Measurements from ENCODE around the gene PHTF2.

PHTF2 gene

DNA sequence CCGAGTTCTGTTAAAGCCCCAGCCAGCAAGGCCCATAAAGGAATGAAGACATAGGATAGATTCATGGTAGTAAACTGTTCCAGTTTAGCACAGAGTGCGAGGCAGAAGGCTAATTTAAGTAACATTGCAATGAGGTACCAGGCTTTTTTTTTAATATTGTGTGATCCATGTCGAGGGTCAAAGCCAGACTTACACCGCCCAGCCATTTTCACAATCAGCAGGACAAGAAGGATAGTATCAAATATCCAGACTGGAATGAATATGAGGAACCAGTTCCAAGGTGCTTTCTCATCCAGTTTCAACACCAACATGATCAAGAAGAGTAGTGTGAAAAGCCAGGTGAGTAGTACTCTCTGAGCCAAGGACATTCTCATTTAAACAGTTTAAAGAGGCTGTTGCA, 4.6 kb upstream of the PHTF2 start:
- DNase-seq (ENCODE audit: low spot score) = no peak

GRCh38 chr7:77796109-77796508, 2.5 kb upstream of the PHTF2 start:
- no peak for DNase-seq (ENCODE audit: low spot score)

DNA sequence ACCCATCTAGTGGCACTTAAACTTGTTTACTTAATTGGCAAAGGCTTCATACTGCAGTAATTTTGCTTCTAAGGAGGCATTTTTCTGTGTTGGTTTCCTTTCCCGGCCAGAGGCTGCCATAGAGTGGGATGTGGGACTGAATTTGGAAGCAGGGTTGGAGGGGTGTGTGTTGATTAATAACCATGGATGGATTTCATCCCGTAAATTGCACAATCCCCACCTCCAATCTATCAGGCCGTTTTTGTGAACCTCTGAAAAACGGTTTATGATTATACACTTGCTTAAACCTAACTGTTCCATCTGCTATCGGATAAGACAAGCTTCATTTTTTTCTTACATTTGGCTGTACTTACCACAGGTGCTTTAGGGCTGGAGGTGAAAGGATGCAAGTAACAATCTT, 1.6 kb upstream of the PHTF2 start:
- DNase-seq (ENCODE audit: low spot score) = no peak

GRCh38 chr7:77797734-77798393, 709 bp upstream of the PHTF2 start:
- peak; percentile 45 for DNase-seq (ENCODE audit: low spot score)

- DNase-seq (ENCODE audit: low spot score) = peak; percentile 35
Observed at GRCh38 chr7:77799078-77799964, 748 bp downstream of the PHTF2 start.

GRCh38 chr7:77800158-77800557, 1.6 kb downstream of the PHTF2 start:
- DNase-seq (ENCODE audit: low spot score) = no peak

GRCh38 chr7:77800730-77801129, 2.2 kb downstream of the PHTF2 start:
- DNase-seq (ENCODE audit: low spot score) = no peak

GRCh38 chr7:77802557-77803405, 4.2 kb downstream of the PHTF2 start:
- no peak for DNase-seq (ENCODE audit: low spot score)

DNA sequence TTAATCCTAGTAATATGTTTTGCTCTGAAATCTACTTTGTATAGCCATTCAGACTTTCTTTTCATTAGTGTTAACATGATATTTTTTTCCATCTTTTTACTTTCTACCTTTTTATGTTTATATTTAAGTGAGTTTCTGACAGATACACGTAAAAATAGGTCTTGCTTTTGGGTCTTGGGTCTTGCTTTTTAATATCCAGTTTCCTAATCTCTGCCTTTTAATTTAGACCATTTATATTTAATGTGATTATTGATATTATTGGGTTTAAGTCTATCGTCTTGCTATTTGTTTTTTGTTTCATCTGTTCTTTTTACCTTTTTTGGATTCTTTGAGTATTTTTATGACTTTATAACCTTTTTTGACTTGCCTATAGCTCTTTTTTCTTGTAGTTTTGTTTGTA, 7.9 kb downstream of the PHTF2 start:
- no peak for DNase-seq (ENCODE audit: low spot score)

DNA sequence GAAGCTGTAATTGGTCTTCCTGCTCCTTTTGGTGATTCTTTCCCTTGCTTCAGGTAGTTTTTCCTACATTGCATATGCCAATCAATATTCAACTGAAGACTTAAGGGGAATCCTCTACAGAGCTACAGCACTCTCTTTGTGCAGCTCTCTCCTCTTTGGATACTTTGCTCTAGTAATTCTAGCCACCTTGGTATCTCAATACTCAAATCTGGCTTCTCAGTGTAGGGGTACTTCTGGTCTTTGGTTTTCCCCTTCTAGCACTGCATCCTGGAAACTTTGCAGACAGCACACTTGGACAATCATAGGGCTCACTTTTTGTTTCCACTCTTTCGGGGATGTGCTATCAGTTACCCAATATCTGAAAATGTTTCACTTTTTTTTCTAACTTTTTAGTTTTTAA, 9.9 kb downstream of the PHTF2 start:
- DNase-seq (ENCODE audit: low spot score) = no peak

- no peak for DNase-seq (ENCODE audit: low spot score)
Observed at GRCh38 chr7:77811516-77812289, 13.1 kb downstream of the PHTF2 start.

DNA sequence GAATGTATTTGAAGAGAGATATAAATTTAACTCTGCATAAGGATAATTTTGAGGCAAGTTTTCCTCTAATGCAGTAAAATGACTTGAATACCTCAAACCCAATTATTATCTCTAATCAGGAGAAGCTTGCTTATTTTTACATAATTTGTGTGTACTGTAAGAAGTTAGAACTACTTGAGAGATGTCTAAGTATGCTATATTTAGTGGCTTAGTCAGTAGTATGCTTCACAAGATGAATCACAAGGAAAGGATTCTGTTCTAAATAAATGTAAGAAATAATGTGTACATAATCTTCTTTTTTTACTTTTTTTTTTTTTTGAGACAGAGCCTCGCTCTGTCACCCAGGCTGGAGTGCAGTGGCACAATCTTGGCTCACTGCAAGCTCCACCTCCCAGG, 13.7 kb downstream of the PHTF2 start:
- DNase-seq (ENCODE audit: low spot score) = peak; percentile 50

GRCh38 chr7:77813180-77813579, 14.6 kb downstream of the PHTF2 start:
- no peak for DNase-seq (ENCODE audit: low spot score)

DNA sequence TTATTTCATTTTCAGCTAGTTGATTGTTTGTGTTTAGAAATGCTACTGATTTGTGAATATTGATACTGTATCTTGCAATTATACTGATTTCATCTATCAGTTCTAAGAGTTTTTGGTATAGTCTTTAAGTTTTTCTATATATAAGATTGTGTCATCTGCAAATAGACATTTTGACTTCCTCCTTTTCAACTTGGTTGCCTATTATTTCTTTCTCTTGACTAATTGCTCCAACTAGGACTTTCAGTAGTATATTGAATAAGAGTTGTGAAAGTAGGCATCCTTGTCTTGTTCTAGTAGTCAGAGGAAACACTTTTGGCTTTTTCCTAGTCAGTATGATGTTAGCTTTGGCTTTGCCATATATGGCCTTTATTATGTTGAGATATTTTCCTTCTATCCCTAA, 20.4 kb downstream of the PHTF2 start:
- DNase-seq (ENCODE audit: low spot score) = no peak

DNA sequence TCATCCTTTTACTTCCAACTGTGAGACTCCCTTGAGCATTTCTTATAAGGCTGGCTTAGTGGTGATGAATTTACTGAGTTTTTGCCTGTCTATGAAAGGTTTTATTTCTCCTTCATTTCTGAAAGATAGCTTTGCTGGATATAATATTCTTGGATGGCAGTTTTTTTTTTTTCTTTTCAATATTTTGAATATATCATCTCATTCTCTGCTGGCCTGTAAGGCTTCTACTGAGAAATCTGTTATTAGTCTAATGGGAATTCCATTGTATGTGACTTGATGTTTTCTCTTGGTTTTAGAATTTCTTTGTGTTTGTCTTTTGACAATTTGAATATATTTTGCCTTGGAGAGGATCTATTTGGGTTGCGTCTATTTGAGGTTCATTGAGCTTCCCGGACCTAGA, 22.4 kb downstream of the PHTF2 start:
- no peak for DNase-seq (ENCODE audit: low spot score)

- no peak for DNase-seq (ENCODE audit: low spot score)
Observed at GRCh38 chr7:77822269-77822668, 23.7 kb downstream of the PHTF2 start.

GRCh38 chr7:77823787-77824186, 25.2 kb downstream of the PHTF2 start:
- no peak for DNase-seq (ENCODE audit: low spot score)

- no peak for DNase-seq (ENCODE audit: low spot score)
Observed at GRCh38 chr7:77824636-77825035, 26.1 kb downstream of the PHTF2 start.

DNA sequence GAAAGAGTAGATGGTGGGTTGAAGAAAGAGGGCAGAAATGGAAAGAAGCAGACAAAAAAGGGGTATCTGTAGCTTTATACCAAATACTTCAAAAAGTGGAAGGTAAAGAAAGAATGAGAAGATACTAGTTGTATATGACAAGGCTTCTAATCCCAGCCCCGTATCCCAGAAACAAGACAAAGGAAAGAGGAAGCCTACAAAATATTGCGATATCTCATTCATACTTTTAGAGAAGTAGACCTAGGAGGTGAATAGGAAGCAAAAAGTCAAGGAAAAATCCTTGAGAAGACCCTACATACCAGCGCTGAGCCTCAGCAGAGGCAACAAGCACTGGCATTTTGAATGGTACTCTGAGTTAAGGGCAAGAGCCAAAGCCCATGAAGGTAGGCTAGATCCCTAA, 26.6 kb downstream of the PHTF2 start:
- DNase-seq (ENCODE audit: low spot score) = no peak

DNA sequence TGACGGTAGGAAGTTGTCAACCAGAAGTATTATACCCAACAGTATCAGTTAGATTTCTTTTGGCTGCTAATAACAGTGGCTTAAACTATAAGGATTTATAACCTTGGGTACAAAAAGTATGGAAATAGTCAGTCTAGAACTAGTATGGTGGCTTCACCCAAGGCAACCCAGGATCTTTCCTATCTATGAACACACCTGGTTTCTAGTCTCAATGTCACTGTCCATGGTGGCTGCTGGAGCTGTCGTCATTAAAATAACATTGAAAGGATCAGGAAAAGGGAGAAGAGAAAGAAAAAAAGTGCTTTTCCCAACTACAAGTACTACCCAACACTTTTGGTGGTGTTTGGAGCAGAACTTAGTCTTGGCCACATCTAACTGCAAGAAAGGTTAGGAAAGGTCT, 27.7 kb downstream of the PHTF2 start:
- DNase-seq (ENCODE audit: low spot score) = no peak

DNA sequence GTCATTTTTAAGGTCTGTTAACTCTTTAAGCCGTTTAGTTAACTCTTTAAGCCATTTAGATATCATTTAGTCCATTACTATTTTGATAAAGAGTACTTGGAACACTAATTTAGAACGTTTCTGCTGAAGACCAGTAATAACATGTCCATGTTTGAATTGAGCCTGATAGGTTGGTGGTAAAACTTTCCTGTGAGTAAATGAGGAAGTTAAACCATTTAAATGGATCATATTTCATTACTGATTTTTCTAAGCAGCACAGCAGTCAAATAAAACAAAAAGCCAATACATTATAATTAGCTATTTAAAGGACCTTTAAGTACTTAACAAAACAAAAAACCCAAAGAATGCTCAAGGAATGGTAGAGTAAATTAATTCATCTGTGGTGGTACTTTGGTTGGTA, 29.4 kb downstream of the PHTF2 start:
- DNase-seq (ENCODE audit: low spot score) = no peak

All from AG20443 (cell line).